ELR (cell line): ENCODE data around the gene KIR2DL1.
"Not testable (repeated sequence)": the region's sequence is repeated elsewhere in the genome, so short reads cannot be mapped to it uniquely, and the experiment has no call there.

ENCODE experiments used
- DNase-seq: peaks from one replicate; pipeline ENCODE4 v3.0.0-alpha.2; 2015; ENCODE audit warnings: low read depth

KIR2DL1 gene

DNA sequence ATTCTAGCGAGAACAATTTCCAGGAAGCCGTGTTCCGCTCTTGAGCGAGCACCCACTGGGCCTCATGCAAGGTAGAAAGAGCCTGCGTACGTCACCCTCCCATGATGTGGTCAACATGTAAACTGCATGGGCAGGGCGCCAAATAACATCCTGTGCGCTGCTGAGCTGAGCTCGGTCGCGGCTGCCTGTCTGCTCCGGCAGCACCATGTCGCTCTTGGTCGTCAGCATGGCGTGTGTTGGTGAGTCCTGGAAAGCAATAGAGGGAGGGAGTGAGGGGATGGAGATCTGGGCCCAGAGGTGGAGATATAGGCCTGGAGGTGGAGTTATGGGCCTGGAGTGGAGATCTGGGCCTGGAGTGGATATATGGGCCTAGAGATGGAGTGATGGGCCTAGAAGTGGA, at the start of gene KIR2DL1:
TSS of gene KIR2DL1 (plus strand) at position 148 of the 400 bp plus-strand sequence. CDS start at position 206, 58 bp downstream.
- not testable (repeated sequence) for DNase-seq

DNA sequence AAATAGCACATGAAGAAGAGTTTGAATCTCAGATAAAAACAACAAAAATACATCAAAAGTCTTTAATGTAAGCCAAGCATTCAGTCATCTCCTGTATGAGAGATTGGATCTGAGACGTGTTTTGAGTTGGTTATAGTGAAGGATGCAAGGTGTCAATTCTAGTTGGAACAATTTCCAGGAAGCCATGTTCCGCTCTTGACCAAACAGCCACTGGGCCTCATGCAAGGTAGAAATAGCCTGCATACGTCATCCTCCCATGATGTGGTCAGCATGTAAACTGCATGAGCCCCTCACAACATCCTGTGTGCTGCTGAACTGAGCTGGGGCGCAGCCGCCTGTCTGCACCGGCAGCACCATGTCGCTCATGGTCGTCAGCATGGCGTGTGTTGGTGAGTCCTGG, 45.5 kb upstream of the KIR2DL1 start, which contains the start of gene KIR3DL3:
TSS of gene KIR3DL3 (plus strand) at position 301 of the 400 bp plus-strand sequence. CDS start at position 356, 55 bp downstream.
- DNase-seq, result no peak

GRCh38 chr19:54724644-54725043, 44.9 kb upstream of the KIR2DL1 start:
- DNase-seq, result no peak

DNA sequence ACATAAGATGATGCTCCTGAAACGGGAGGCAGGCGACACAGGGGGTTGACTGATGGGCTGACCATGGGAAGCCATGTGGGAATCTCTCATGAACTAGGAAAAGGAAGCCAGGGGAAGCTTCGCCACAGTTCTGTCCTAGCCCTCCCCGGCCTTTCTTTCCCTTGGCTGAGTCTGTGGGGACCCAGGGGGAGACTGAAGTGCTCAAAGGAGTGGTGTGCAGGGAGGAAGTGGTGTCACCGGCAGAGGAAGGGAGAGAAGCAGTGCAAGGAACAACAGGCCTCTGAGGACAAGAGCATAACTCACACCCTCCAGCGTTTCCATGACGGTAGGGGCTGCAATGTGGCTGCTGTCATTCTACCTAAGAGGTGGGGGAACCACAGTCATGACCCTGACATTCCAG, 44.3 kb upstream of the KIR2DL1 start:
- no peak for DNase-seq

- DNase-seq, result no peak
These were observed 42.0 kb upstream of the KIR2DL1 start for GRCh38 chr19:54727562-54727961.

DNA sequence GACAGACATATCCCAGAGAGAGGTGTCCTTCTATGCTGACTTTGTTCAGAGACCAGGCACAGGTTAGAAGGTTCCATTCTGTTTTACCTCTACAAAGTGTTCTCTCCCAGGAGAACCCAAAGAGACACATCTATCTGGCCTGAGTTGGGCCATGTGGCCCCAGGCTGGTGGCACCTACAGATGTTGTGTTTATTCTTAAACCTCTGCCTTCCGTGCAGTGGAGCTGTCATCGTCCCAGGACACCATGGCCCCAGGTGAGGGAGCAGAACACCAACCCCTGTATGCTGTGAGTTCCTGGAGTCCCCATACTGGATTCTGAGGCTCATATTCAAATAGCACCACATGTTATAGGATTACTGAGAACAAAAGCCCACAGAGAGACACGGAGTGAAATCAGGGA, 41.4 kb upstream of the KIR2DL1 start:
- no peak for DNase-seq

DNA sequence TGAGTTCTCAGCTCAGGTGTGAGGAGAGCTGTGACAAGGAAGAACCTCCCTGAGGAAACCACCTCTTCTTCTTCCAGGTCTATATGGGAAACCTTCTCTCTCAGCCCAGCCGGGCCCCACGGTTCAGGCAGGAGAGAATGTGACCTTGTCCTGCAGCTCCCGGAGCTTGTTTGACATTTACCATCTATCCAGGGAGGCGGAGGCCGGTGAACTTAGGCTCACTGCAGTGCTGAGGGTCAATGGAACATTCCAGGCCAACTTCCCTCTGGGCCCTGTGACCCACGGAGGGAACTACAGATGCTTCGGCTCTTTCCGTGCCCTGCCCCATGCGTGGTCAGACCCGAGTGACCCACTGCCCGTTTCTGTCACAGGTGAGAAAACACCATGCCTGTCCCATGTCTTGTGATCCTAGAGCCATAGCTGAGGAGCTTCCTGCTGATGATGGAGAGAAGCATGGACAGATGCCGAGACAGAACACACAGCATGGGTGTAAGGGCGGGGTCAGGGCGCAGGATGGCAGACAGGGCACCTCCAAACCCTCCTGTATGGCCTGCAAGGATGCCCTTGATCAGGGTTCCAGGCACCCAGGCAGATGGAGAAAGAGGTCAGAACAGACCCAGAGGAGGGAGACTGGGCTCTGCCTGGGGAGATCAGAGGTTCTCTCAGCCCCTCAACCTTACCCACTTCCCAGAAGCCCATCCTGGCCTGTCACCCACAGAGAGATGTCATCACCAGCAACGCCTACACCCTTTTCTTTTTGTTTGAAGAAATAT, 40.0 kb upstream of the KIR2DL1 start:
- no peak for DNase-seq

DNA sequence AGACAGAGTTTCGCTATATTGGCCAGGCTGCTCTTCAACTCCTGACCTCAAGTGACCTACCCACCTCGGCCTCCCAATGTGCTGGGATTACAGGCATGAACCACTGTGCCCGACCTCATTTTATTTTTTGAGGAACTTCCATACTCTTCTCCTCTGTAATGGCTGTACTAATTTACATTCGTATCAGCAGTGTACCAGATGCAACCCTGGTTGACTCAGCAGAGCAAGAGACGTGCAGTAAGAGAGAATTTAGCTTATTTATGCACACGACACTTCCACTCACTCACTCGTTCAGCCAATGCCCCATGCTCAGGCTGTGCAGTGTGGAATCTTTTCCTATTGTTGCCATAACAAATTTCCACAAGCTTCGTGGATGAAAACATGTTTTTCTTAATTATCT, 38.4 kb upstream of the KIR2DL1 start:
- DNase-seq, result no peak

DNA sequence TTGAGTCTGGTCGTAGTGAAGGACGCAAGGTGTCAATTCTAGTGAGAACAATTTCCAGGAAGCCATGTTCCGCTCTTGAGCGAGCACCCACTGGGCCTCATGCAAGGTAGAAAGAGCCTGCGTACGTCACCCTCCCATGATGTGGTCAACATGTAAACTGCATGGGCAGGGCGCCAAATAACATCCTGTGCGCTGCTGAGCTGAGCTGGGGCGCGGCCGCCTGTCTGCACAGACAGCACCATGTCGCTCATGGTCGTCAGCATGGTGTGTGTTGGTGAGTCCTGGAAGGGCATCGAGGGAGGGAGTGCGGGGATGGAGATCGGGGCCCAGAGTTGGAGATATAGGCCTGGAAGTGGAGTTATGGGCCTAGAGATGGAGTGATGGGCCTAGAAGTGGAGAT, 31.3 kb upstream of the KIR2DL1 start, which contains the start of gene KIR2DL3:
TSS of gene KIR2DL3 (plus strand) at position 208 of the 400 bp plus-strand sequence. CDS start at position 241, 33 bp downstream.
- not testable (repeated sequence) for DNase-seq

DNA sequence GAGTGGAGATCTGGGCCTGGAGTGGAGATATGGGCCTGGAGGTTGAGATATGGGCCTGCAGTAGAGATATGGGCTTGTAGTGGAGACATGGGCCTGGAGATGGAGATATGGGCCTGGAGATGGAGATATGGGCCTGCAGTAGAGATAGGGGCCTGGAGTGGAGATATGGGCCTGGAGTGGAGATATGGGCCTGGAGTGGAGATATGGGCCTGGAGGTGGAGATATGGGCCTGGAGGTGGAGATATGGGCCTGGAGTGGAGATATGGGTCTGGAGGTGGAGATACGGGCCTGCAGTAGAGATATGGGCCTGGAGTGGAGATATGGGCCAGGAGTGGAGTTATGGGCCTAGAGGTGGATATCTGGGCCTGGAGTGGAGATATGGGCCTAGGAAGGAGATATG, 30.9 kb upstream of the KIR2DL1 start:
- no peak for DNase-seq

DNA sequence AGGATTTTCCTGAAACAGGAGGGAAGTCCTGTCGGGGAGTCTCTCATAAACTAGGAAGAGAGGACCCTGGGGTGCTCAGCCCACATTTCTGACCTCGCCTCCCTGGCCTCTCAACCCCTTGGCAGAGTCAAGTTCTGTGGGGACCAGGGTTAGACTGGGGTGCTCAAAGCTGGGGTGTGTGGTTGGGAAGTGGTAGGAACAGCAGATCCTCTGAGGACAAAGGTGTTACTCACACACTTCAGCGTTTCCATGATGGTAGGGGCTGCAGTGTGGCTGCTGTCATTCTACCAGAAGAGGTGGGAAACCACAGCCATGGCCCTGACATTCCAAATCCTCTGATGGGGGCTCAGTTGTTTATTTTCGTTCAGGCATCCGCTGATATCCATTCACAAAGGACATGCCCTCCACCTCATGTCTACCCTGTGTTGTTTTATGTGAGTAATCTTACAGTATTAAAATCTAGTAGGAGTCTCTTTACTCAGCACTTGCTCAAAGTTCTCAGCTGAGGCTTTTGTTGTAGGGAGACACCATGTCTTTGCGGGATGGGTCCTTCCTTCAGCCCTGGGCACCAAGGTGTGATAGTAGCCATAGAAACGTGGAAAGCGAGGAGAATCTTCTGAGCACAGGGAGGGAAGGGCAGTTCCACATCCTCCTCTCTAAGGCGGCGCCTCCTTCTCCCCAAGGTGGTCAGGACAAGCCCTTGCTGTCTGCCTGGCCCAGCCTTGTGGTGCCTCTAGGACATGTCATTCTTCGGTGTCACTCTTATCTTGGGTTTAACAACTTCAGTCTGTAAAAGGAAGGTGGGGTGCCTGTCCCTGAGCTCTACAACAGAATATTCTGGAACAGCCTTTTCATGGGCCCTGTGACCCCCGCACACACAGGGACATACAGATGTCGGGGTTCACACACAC, 29.8 kb upstream of the KIR2DL1 start:
- DNase-seq, result no peak

- not testable (repeated sequence) for DNase-seq
These were observed 27.6 kb upstream of the KIR2DL1 start for GRCh38 chr19:54741950-54742349.

- not testable (repeated sequence) for DNase-seq
These were observed 25.5 kb upstream of the KIR2DL1 start for GRCh38 chr19:54744080-54744479.

DNA sequence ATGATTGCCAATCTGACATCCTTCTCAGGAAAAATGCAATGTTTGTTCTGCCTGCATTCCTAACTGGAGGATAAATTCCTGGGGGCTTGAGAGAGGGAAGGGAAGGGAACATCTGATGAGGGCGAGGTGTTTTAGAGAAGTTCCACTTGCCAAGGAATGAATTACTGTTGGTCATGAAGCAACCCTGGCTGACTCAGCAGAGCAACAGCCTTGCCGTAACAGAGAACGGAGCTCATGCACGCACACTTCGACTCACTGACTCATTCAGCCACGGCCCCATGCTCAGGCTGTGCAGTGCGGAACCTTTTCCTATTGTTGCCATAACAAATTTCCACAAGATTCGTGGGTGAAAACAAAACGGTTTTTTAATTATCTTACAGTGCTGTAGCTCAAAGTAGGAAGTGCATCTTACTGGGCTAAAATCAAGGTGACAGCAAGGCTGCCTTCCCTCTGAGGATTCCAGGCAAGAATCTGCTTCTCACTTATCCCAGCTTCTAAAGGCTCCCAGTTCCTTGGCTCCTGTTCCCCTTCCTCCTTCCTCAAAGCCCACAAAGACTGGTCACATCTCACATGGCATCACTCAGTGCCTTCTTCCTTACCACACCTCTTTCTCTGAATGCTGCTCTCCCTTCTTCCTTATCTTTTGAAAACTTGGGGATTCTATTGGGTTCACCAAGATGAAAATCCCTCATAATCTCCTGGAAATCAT, 21.8 kb upstream of the KIR2DL1 start:
- DNase-seq, result not testable (repeated sequence)

GRCh38 chr19:54750276-54750675, 19.3 kb upstream of the KIR2DL1 start:
- not testable (repeated sequence) for DNase-seq

- DNase-seq, result not testable (repeated sequence)
These were observed 13.1 kb upstream of the KIR2DL1 start for GRCh38 chr19:54756204-54757110.

DNA sequence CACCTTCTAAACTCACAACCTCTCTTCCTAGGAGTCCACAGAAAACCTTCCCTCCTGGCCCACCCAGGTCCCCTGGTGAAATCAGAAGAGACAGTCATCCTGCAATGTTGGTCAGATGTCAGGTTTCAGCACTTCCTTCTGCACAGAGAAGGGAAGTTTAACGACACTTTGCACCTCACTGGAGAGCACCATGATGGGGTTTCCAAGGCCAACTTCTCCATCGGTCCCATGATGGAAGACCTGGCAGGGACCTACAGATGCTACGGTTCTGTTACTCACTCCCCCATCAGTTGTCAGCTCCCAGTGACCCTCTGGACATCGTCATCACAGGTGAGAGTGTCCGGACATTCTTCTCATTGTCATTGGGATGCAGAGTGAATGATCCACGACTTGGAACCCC, 11.0 kb upstream of the KIR2DL1 start:
- not testable (repeated sequence) for DNase-seq

DNA sequence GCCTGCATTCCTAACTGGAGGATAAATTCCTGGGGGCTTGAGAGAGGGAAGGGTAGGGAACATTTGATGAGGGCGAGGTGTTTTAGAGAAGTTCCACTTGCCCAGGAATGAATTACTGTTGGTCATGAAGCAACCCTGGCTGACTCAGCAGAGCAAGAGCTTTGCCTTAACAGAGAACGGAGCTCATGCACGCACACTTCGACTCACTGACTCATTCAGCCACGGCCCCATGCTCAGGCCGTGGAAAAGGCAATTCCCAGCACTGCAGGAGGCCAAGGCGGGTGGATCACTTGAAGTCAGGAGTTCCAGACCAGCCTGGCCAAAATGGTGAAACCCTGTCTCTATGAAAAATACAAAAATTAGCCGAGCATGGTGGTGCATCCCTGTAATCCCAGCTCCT, 5.4 kb upstream of the KIR2DL1 start:
- not testable (repeated sequence) for DNase-seq

GRCh38 chr19:54766464-54766863, 3.1 kb upstream of the KIR2DL1 start:
- DNase-seq, result not testable (repeated sequence)

- DNase-seq, result not testable (repeated sequence)
These were observed 918 bp downstream of the KIR2DL1 start for GRCh38 chr19:54770511-54770910.
